ENCODE measurements around the gene USF1.
"Not testable (repeated sequence)": the region's sequence is repeated elsewhere in the genome, so short reads cannot be mapped to it uniquely, and the experiment has no call there.

USF1 gene

DNA sequence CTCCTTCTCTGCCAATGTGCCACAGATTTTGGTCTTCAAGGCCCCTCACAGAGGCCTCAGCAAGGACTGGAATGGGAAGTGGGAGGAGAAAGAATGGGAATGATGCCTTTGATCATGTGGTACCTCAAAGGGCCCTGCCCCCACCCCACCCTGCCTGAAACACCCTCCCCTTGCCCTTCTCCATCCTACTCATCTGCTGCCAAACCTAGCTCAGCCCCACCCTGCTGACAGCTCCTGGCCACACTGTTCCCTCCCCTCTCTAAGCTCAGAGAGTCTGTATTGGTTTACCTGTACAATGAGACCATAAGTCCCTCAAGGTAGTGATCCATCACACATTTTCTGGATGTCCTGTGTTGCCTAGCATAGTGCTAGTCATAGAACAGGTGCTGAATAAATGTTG, 30.6 kb upstream of the USF1 start:
- DNase-seq: no peak

DNA sequence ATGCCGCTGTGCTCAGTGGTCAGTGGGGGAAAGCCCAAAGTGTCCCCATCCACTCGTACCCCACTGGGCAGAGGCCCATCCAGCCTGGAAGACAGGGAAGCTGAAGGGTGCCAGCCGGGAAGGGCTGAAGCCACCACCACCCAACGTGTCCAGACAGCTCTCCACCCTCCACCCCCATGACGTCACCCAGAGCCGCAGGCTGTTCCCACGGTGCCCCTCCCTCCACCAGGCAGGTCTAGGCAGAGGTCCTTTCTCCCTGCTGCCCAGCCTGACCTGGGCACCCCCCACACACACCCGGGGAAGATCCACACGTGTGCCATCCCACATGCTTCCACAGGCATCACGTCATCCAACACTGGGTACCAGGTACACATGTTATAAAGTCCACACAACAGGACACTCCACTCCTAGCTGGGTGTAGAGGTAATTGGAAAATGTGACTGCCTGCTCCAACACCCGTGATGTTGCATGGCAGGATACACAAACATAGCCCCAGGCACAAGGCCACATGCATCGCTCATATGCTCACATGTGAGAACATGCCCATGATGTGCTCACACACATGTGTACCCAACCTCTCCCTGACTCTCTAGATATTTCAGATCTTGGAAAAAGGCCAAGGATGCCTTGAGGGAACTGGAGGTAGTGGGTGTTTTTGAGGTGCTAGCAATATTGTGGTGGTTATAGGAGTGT, 29.0 kb upstream of the USF1 start:
- no peak for DNase-seq

DNA sequence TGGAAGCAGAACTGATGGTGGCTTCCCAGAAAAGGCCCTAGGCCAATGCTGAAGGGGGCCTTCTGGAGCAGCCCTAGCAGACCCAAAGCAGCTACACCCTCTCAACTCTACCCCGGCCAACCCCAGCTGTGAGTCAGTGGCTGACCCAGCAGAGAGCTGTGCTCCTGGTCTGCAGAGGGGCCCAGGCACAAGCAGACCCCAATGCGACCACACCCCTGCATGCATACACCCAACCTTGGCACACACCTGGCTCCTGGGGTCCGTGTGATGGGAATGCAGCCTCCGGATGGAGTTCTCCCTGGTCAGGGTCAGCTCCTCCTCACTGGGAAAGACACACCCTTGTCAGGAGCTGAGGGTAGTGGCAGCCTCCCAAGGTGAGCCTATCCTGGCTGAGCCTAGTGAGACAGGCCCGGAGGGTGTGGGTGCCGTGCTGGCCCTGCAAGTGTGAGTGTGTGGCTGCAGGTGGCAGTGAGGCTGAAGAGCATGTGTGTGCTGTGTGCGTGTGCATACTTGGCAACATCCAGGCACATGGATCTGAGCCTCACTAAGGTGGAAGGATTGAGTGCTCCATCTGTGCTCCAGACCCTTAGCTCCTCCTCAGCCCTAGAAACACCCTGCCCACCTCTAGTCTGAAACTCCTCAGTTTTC, 27.8 kb upstream of the USF1 start:
- DNase-seq: no peak

GRCh38 chr1:161072751-161073449, 27.1 kb upstream of the USF1 start:
- no peak for DNase-seq

DNA sequence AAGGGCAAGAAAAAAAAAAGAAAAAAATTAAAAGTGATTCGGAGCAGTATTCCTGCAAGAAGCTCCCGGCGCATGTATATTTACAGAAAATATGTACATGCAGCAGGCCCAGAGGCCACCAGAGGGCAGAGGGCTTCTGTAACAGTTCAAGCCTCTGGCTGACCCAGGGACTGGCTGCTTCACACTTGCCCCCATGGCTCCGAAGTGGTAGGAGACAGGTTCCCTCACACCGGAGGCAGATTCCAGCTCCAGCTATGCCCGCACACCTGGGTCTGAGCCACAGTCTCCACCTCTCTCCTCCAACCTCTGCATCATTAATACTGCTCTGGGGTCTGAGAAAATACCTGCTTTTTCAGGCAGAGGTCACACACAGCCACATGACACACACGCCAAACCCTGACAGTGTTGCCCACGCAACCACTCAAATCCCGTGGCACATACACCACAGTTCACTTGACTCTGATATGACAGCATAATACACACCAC, 26.2 kb upstream of the USF1 start:
- no peak for DNase-seq

DNA sequence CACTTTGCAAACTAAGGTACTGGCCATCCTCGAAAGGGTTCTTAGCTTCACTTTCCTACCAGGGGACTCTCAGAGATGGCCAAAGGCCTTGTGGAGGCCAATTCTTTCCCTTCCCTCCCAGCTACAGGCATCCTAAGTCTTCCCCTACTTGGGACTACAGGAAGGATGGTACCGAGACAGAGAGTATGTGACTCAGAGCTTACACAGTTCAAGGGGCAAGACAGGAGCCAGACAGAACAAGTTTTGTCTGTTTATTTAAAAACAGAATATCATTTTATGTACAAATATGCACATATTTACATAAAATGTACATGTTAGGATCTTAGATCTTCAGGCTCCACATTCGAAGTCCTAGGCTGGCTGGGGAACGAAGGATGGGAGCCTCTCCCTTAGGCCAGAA, 25.0 kb upstream of the USF1 start:
- DNase-seq: no peak

- DNase-seq: no peak
Observed at GRCh38 chr1:161069731-161070270, 24.0 kb upstream of the USF1 start, which contains the start of gene ARHGAP30. Gene ARHGAP30, minus strand, starts transcription at chr1:161069891. Its CDS starts 267 bp downstream, at chr1:161069624.

DNA sequence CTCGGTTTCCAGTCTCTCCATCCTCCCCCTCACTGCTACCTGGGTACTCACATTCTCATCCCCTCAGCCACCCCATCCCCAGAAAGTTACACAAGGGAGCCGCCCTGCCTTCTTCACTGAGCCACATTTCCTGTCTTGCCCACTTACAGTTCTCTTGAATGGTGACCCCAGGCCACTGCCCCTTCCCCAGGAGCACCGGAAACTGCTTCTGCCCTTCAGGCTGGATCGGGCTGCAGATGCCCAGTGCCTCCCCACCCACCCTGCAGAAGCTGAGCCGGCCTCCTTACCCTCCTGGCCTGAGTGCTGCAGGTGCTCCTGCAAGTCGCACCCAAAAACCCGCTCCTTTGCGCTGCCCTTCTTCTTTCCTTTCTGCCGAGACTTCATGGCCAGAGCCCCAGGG, 23.5 kb upstream of the USF1 start:
- no peak for DNase-seq

- no peak for DNase-seq
Observed at GRCh38 chr1:161068306-161069234, 22.8 kb upstream of the USF1 start.

DNA sequence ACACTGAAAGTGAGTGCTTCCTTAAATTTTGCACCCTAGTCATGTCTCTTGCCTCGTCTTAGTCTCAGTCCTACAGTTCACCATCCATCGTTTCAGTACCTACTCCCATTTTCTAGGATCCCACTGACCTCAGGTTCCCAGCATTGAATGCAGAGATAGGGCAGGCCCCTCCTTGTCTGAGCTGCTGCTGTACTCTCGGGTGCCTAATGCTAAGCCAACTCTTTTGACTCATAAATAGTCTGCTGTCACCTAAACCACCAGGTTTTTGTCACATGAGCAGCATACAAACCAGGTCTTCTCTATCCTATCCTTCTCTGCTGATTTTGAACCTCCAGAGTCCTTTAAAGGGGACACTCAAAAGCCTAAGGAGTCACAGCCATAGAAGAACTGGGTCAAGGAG, 20.9 kb upstream of the USF1 start:
- no peak for DNase-seq

GRCh38 chr1:161065681-161066080, 19.9 kb upstream of the USF1 start:
- DNase-seq: not testable (repeated sequence)

GRCh38 chr1:161063936-161064335, 18.2 kb upstream of the USF1 start:
- not testable (repeated sequence) for DNase-seq

DNA sequence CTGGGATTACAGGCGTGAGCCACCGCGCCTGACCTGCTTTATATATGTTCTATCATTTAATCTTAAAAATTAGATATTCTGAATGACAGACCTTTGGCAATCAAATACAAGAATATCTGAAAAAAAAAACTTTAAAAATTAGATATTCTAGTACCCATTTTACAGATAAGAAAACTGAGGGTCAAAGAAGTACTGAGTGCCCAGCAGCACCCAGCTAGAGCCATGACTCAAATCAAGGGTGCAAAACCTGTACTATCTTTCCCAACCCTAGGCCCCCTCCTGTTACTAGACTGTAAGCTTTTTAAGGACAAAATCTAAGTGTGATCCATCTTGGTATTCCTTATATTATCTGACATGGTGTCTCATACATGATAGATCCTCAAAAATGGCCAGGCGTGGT, 15.6 kb upstream of the USF1 start:
- no peak for DNase-seq

DNA sequence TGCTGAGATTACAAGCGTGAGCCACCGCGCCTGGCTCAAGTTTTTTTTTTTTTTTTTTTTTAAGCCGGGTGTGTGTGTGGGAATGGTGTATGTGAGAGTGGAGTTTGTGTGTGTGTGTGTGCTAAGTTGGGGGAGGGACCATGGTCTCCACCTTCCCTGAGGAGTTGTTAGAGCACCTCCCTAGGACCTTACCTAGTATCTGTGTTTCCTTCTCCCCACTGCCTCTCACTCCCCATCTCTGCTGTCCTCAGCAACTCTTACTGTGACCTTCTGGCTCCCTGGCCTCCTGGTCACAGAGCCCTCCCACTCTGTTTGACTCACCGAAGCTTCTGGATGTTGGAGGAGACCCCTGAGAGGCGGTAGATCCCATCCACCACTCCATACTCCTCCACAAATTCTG, 13.5 kb upstream of the USF1 start:
- DNase-seq: no peak

- no peak for DNase-seq
Observed at GRCh38 chr1:161054805-161055204, 9.0 kb upstream of the USF1 start.

DNA sequence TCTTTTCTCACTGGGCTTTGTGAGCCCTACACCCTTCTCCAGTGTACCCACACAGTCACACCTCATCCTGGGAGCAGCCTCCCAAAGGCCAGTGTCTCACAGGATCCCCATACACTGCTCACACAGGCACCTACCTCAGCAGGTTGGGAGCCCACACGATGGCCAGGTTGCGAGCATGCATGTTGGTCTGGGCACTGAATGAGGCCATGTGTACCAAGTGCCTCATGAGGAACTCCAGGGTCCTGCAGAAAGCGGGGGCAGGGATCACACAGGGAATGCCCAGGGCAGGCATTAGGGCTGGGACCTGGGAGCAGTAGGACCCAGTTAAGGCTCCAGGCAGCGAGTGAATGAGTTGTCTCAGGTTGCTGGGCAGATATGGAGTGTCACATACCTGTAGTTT, 8.5 kb upstream of the USF1 start:
- no peak for DNase-seq

DNA sequence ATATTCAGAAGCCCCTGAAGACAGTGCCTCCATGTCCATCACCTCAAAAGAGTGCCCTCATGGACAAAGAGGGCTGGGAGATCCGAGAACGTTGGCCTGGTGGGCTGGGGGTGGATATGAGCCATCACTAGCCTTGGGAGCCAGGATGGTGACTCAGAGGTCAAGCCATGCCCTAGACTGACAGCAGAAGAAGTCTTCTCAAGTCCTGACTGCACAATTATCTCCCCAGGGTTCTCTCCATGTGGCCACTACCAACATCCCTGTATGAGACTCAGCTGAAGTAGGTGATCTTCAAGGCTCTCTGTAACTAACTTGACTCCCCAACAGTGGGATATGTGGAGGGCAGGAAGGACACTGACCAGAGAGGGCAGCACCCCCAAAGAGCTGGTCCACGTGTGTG, 7.1 kb upstream of the USF1 start:
- no peak for DNase-seq

- no peak for DNase-seq
Observed at GRCh38 chr1:161051219-161051618, 5.4 kb upstream of the USF1 start.

DNA sequence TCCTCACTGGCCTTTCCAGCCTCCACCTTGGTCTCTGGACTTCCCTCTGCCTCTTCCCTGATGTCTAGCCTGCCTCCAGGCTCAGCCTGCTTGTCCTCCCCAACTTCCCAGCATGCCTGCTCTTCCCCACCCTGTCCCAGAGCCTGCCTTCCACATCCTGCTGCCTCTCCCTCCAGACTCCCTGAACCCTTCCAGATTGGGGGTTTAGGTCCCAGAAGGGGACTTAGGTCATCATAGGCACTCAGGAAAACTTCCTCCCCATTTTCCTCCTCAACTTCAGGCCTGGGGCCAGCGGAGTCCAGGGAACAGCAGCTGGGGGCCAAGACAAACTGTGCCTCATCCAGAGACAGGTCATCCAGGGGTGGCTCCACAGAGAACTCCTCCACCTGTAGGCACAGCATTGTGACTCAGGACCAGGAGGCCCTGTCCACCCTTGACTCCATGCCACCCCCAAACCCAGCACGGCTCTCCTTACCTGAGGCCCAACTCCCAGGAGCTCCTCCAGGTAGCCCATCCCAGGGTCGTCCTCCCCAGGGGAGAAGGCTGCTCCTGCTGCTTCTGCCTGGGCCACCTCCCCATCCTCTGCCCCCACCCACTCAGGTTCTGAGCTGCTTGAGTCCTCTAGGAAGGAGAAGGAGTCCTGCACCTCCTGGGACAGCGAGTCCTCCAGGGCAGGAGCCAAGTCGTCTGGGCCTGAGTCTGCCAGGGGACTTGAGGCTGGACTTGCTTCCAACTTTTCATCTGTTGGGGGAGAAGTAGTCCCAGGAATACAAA, 3.4 kb upstream of the USF1 start:
- DNase-seq: no peak

- no peak for DNase-seq
Observed at GRCh38 chr1:161047436-161048420, 2.0 kb upstream of the USF1 start.
